ENCODE results near the gene RASAL2. TPM values are rescaled to one million over a fixed set of nuclear protein-coding genes. Genes with fewer than 3 reads are reported as not detected.

RASAL2 gene
- total and polyA plus RNA-seq, 9 of the 15 experiments (the other 6 are each of a cell fraction or from before 2014, with no cell fraction given): 0.13 to 1.0 (median 0.62) TPM

DNA sequence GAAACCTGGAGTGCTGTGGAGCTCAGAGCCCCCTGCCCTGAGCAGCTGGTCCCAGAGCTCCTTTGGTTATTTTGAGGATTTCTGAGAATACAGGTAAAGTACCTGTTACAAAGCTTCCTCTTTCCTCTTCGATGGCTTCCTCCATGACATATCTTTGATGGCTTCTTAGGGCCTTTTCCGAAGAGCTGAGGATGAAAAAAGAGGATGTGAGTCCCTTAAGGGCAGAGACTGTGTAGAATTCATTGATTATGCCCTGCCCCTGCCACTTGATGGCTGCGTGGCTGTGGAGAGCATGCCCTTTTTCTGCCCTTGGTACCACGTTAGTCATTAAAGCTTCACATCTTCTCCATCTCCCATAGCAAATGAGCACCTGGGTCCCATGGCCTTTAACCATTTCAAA, 433.2 kb downstream of the RASAL2 start (continued):
- TF ChIP-seq LCOR (CRISPR knock-in tag; IDR thresholded peaks at IDR 0.05) (no peak), GTF2B (IDR thresholded peaks at IDR 0.05; ENCODE audit: extremely low read depth, insufficient read length) (no peak), PRPF4 (IDR thresholded peaks at IDR 0.05; ENCODE audit: insufficient read depth, low read depth, low read length, poor library complexity, severe bottlenecking) (no peak), FIP1L1 (IDR thresholded peaks at IDR 0.05; ENCODE audit: low read depth, low read length, poor library complexity, severe bottlenecking) (no peak), FOXM1 (IDR thresholded peaks at IDR 0.05; ENCODE audit: low read depth) (no peak), FOXM1 (CRISPR knock-in tag; IDR thresholded peaks at IDR 0.05; ENCODE audit: low read depth) (no peak)
- TF ChIP-seq, protein P1, sequence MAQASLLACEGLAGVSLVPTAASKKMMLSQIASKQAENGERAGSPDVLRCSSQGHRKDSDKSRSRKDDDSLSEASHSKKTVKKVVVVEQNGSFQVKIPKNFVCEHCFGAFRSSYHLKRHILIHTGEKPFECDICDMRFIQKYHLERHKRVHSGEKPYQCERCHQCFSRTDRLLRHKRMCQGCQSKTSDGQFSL (CRISPR knock-in tag; IDR thresholded peaks at IDR 0.05): no peak
- TF ChIP-seq, protein P1 (tag; IDR thresholded peaks at IDR 0.05): no peak

All from K562 (cell line).